Stimulated activated CD8-positive, alpha-beta memory T cell treated with anti-CD3 and anti-CD28 coated beads, Interleukin-12 subunit alpha, Interleukin-12 subunit beta, amount 100 ng/mL, for 24 hours (primary cell): ENCODE results near the gene MEGF11.

Experiments used
- DNase-seq: peaks from one replicate; pipeline ENCODE4 v3.0.0-alpha.2; 2020; ENCODE audit errors: extremely low read depth

Gene MEGF11

GRCh38 chr15:65970937-65971740 lies 282.4 kb downstream of the MEGF11 start:
- no peak for DNase-seq

GRCh38 chr15:65969865-65970816 lies 283.4 kb downstream of the MEGF11 start:
- no peak for DNase-seq

GRCh38 chr15:65968511-65968910 lies 285.0 kb downstream of the MEGF11 start:
- DNase-seq, result no peak

GRCh38 chr15:65964792-65965433 lies 288.6 kb downstream of the MEGF11 start:
- DNase-seq, result no peak

GRCh38 chr15:65963911-65964482 lies 289.6 kb downstream of the MEGF11 start:
- no peak for DNase-seq

- DNase-seq, result no peak
These were observed 290.2 kb downstream of the MEGF11 start for GRCh38 chr15:65963358-65963757.

GRCh38 chr15:65962187-65962586 lies 291.4 kb downstream of the MEGF11 start:
- DNase-seq, result no peak

GRCh38 chr15:65960586-65960985 lies 293.0 kb downstream of the MEGF11 start:
- no peak for DNase-seq

GRCh38 chr15:65958835-65959234 lies 294.7 kb downstream of the MEGF11 start:
- DNase-seq, result no peak

GRCh38 chr15:65957451-65957850 lies 296.1 kb downstream of the MEGF11 start:
- DNase-seq, result no peak

- no peak for DNase-seq
These were observed 296.7 kb downstream of the MEGF11 start for GRCh38 chr15:65956899-65957298.

- no peak for DNase-seq
These were observed 297.2 kb downstream of the MEGF11 start for GRCh38 chr15:65956307-65956706.

- no peak for DNase-seq
These were observed 299.2 kb downstream of the MEGF11 start for GRCh38 chr15:65954289-65954741.

- DNase-seq, result no peak
These were observed 299.9 kb downstream of the MEGF11 start for GRCh38 chr15:65953622-65954021.

- DNase-seq, result no peak
These were observed 301.0 kb downstream of the MEGF11 start for GRCh38 chr15:65952391-65953053.

GRCh38 chr15:65951007-65951406 lies 302.5 kb downstream of the MEGF11 start:
- no peak for DNase-seq

GRCh38 chr15:65949491-65949890 lies 304.1 kb downstream of the MEGF11 start:
- DNase-seq, result no peak

GRCh38 chr15:65949011-65949410 lies 304.5 kb downstream of the MEGF11 start:
- DNase-seq, result no peak

GRCh38 chr15:65948383-65948782 lies 305.2 kb downstream of the MEGF11 start:
- no peak for DNase-seq

GRCh38 chr15:65947041-65947440 lies 306.5 kb downstream of the MEGF11 start:
- no peak for DNase-seq

- DNase-seq, result no peak
These were observed 307.9 kb downstream of the MEGF11 start for GRCh38 chr15:65945616-65946015.
